DND-41 (cell line): ENCODE data around the gene FLACC1.

Experiments used
- ATAC-seq: fragments of 200-7000 bp; cut with Tn5 transposase; 3 replicates; pipeline ENCODE4 v1.9.1; 2021; ENCODE audit warnings: low read depth; ENCODE audit not compliant: insufficient read depth
- DNase-seq: peaks from one replicate; pipeline ENCODE4 v3.0.0-alpha.2; 2020
- H2AFZ ChIP-seq: 2 replicates; pipeline ENCODE4 v1.6.0; 2012; ENCODE audit warnings: low read depth, low read length
- H3K27ac ChIP-seq: 2 replicates; pipeline ENCODE4 v1.5.1; 2012; ENCODE audit warnings: low read length, inconsistent platforms
- H3K27me3 ChIP-seq: fragments of 200-600 bp; sonication (generic); 2 replicates; pipeline ENCODE4 v1.6.0; 2012; ENCODE audit warnings: low read length, mild to moderate bottlenecking, inconsistent platforms; ENCODE audit not compliant: insufficient read depth, poor library complexity
- H3K36me3 ChIP-seq: 2 replicates; pipeline ENCODE4 v1.5.1; 2012; ENCODE audit warnings: low read length, inconsistent platforms; ENCODE audit not compliant: insufficient read depth
- H3K4me1 ChIP-seq: 2 replicates; pipeline ENCODE4 v1.5.1; 2012; ENCODE audit warnings: mild to moderate bottlenecking, low read length; ENCODE audit not compliant: insufficient read depth
- H3K4me2 ChIP-seq: 2 replicates; pipeline ENCODE4 v1.6.0; 2012; ENCODE audit warnings: mild to moderate bottlenecking, moderate library complexity, low read length, inconsistent platforms; ENCODE audit not compliant: insufficient read depth
- H3K4me3 ChIP-seq, 2 experiments: fragments of 200-600 bp in 1 of 2; shearing (Covaris generic) in 1 of 2; 2 replicates each; pipeline ENCODE4 v1.5.1; 2012 to 2016; ENCODE audit warnings: inconsistent platforms in 2 of 2, low read length in 2 of 2, mild to moderate bottlenecking in 2 of 2, low read depth in 1 of 2, moderate library complexity in 1 of 2
- H3K79me2 ChIP-seq: 2 replicates; pipeline ENCODE4 v1.6.0; 2012; ENCODE audit warnings: low read length, inconsistent platforms; ENCODE audit not compliant: insufficient read depth
- H3K9ac ChIP-seq: 2 replicates; pipeline ENCODE4 v1.6.0; 2012; ENCODE audit warnings: low read depth, mild to moderate bottlenecking, inconsistent platforms, low read length, moderate library complexity
- H3K9me3 ChIP-seq: 2 replicates; pipeline ENCODE4 v1.5.1; 2012; ENCODE audit warnings: low read length, moderate library complexity, mild to moderate bottlenecking, inconsistent platforms; ENCODE audit not compliant: insufficient read depth, severe bottlenecking
- H4K20me1 ChIP-seq: 2 replicates; pipeline ENCODE4 v1.6.0; 2012; ENCODE audit warnings: low read length; ENCODE audit not compliant: insufficient read depth
- EZH2 ChIP-seq: IDR thresholded peaks from 3 replicates; pipeline ENCODE4 v1.6.1; 2012; ENCODE audit warnings: borderline replicate concordance, low read depth, mild to moderate bottlenecking, moderate library complexity, low read length, inconsistent platforms; ENCODE audit not compliant: severe bottlenecking
- TF ChIP-seq, protein P1 (sequence below): IDR thresholded peaks from 2 replicates; pipeline ENCODE4 v1.5.1; 2012; ENCODE audit warnings: borderline replicate concordance, low read length, moderate library complexity, mild to moderate bottlenecking; ENCODE audit not compliant: poor library complexity, severe bottlenecking; ENCODE audit errors: extremely low read depth

Gene FLACC1

DNA sequence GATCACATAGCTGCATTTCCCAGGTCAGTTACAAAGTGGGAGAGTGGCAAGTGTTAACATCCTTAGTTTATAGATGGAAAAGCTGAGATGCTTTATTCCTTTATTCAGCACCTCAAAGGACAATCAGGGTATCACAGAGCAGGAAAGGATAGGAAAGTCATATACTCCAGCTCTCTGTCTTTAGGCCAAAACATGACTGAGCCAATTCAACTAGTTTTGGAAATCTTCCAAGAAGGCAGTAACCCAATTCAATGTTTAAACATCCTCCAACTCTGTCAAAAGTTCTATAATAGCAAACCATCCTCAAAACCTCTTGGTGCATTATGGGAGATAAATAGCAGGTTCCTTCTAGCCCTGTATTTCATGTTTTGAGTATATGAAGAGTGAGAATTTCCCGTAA is 71.6 kb downstream of the FLACC1 start:
- ATAC-seq (no peak), DNase-seq (no peak)
- H3K4me2 ChIP-seq: no peak overlapping the region
- no peaks in the 10 kb centered on the region for H3K9me3 ChIP-seq
- H3K9ac ChIP-seq: no peak overlapping the region
- H4K20me1 ChIP-seq: no peaks in the 10 kb centered on the region
- H3K27ac ChIP-seq: no peak overlapping the region
- no peaks in the 10 kb centered on the region for H3K27me3 ChIP-seq
- TF ChIP-seq EZH2: no peak
- TF ChIP-seq, protein P1, sequence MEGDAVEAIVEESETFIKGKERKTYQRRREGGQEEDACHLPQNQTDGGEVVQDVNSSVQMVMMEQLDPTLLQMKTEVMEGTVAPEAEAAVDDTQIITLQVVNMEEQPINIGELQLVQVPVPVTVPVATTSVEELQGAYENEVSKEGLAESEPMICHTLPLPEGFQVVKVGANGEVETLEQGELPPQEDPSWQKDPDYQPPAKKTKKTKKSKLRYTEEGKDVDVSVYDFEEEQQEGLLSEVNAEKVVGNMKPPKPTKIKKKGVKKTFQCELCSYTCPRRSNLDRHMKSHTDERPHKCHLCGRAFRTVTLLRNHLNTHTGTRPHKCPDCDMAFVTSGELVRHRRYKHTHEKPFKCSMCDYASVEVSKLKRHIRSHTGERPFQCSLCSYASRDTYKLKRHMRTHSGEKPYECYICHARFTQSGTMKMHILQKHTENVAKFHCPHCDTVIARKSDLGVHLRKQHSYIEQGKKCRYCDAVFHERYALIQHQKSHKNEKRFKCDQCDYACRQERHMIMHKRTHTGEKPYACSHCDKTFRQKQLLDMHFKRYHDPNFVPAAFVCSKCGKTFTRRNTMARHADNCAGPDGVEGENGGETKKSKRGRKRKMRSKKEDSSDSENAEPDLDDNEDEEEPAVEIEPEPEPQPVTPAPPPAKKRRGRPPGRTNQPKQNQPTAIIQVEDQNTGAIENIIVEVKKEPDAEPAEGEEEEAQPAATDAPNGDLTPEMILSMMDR: no peak
- no peak overlapping the region for H3K4me3 ChIP-seq
- no peak overlapping the region for H2AFZ ChIP-seq
- H3K79me2 ChIP-seq: no peaks in the 10 kb centered on the region
- H3K4me1 ChIP-seq: no peaks in the 10 kb centered on the region
- H3K36me3 ChIP-seq: peaks cover 71% of the 10 kb centered on the region

DNA sequence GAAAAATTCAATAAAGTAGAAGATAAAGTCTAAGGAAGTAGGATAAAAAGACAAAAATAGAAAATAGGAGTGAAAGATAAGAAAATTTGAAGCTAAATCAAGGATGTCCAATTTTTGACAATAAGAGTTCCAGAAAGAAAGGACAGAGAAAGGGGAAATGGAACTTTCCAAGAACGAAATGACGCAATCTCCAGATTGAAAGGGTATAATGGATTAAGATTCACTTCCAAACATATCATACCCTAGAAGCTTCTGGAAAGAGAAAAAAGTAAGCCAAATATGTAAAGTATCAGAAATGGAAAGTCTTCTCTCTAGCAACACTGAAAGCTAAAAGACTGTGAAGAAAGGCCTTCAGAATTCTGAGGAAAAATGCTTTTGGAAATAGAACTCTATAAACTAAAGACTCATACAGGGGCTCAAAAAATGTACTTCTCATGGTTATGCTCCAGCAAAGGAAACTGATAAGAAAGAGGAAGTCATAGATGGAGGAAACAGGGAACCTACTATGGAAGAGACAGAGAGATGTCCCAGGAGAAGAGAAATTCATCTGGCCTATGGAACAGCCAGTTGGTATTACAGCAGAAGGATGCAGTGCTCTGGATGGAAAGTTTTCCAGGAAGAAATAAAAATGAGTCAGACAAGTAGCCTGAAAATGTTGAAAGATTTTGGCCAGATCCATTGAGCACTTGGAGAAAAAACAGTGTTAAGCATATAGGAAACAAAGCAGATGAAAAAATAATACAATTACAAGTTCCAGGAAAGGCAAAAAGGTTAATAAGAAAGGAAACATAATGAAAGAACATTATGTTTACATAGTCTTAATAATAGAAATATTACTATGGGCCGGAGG is 76.7 kb downstream of the FLACC1 start:
- H3K4me3 ChIP-seq: no peak overlapping the region
- H2AFZ ChIP-seq: no peak overlapping the region
- no peaks in the 10 kb centered on the region for H4K20me1 ChIP-seq
- no peaks in the 10 kb centered on the region for H3K27me3 ChIP-seq
- no peak overlapping the region for H3K9ac ChIP-seq
- no peaks in the 10 kb centered on the region for H3K4me1 ChIP-seq
- no peak overlapping the region for H3K27ac ChIP-seq
- ATAC-seq: no peak
- no peak overlapping the region for H3K4me2 ChIP-seq
- TF ChIP-seq, protein P1: no peak
- TF ChIP-seq EZH2: no peak
- peaks cover 70% of the 10 kb centered on the region for H3K36me3 ChIP-seq
- H3K9me3 ChIP-seq: no peaks in the 10 kb centered on the region
- no peak for DNase-seq
- no peaks in the 10 kb centered on the region; the same call in 1 of the 2 replicates for H3K79me2 ChIP-seq

DNA sequence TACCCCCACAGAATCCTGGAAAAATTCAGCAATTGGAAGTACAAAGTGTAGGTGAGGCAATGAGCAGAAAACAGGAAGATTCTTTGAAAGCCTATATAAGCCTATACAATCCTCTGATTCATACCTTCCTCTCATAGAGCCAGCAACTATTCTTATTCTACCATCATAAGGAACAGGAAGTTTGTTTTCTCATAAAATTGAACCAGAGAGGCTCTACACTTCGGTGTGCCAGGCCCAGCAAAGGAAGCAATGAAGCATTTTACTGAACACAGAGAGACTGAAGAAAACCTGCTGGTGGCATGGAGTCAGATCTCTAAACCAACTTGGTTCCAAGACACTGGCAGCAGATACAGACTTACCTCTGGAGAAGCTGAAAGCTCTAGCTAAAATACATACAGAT is 78.1 kb downstream of the FLACC1 start:
- H3K27me3 ChIP-seq: no peaks in the 10 kb centered on the region
- no peak overlapping the region for H3K4me3 ChIP-seq
- H3K27ac ChIP-seq: no peak overlapping the region
- H3K9me3 ChIP-seq: no peaks in the 10 kb centered on the region
- no peak overlapping the region for H3K4me2 ChIP-seq
- H3K79me2 ChIP-seq: peaks cover 4% of the 10 kb centered on the region; the same call in 1 of the 2 replicates
- no peak overlapping the region for H2AFZ ChIP-seq
- no peaks in the 10 kb centered on the region for H4K20me1 ChIP-seq
- H3K9ac ChIP-seq: no peak overlapping the region
- H3K36me3 ChIP-seq: peaks cover 74% of the 10 kb centered on the region
- TF ChIP-seq, protein P1: no peak
- TF ChIP-seq EZH2: no peak
- ATAC-seq: no peak
- DNase-seq: no peak
- no peaks in the 10 kb centered on the region for H3K4me1 ChIP-seq
